ENCODE results near the gene WNT5A.
"Not testable (repeated sequence)": the region's sequence is repeated elsewhere in the genome, so short reads cannot be mapped to it uniquely, and the experiment has no call there.

Gene WNT5A

DNA sequence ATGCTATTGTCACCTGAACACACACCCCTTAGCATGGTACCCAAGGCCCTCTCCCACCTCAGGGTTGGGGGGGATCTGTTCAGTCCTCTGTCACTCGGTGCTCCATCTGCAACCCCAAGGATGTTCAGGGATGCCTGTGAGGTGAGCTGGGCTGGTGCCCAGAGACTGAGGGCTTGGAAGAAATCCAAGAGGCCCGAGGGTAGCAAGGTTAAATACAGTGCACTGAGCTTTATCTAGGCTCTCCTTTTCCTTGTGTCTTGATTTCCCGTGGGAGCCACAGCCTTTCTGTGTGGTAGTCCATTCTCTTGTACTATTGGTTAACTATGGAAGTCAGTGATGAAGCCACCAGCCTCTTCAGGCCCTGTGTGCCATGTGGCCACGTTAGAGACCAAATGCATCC is 18.7 kb upstream of the WNT5A start:
- DNase-seq (ENCODE audit: low spot score), result no peak

DNA sequence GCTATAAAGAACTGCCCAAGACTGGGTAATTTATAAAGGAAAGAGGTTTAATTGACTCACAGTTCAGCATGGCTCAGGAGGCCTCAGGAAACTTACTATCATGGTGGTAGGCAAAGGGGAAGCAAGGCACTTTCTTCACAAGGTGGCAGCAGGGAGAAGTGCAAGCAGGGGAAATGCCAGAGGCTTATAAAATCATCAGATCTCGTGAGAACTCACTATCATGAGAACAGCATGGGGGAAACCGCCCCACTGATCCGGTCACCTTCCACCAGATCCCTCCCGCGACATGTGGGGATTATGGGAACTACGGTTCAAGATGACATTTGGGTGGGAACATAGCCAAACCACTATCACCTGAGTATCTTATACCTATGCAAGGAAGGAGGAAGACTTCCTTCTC is 18.0 kb upstream of the WNT5A start:
- DNase-seq (ENCODE audit: low spot score), result not testable (repeated sequence)

DNA sequence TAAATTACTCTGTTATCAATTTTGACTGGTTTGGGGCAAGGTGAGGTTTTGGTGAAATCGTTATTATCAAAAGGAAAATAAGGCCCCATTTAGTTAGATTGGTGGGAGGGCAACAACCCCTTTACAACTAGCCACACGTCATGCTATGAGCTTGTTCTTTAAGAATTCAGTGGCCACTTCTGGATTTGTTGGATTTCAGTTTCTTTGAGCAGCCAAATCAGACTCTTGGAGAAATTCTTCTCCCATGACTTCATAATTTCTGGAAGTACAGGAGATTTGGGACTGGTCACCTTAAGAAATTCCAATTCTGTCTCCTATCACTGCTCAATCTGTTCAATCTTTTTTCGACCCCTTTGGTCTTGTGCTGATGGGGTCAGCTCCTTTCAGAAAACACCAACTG is 14.8 kb upstream of the WNT5A start:
- DNase-seq (ENCODE audit: low spot score), result peak; percentile 47

DNA sequence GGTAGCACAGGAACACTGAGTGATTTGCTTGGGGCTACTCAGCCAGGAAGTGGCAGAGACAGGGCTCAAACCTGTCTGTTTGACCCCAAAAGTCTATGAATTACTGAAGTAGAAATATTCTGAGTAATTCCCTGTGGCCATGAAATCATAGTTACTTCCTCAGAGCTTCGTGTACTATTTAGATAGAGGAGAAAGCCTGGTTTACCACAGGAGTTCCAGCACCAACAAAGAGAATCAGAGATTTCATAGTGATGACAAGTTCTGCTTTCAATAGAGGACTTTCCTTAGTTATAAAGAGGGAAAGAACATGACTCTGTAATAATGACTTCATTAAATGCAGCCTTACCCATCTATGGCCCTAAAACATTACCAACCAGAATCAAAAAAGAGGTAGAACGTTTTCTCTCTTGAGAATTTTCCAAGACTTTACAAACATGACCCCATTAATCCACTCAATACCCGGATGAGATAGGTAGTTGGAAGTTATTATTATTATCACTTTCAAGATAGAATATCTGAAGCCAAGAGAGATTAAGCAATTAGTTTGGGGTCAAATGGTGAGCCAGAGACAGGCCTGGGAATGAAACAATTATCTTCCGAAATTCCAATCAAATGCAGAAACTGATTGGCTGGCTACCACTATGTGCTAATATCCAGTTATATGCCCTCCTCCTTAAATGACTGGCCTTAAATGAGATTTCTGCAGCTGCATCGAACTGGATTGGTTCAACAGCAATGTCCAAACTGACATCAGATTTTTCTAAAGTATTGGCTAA is 13.6 kb upstream of the WNT5A start:
- DNase-seq (ENCODE audit: low spot score), result no peak

DNA sequence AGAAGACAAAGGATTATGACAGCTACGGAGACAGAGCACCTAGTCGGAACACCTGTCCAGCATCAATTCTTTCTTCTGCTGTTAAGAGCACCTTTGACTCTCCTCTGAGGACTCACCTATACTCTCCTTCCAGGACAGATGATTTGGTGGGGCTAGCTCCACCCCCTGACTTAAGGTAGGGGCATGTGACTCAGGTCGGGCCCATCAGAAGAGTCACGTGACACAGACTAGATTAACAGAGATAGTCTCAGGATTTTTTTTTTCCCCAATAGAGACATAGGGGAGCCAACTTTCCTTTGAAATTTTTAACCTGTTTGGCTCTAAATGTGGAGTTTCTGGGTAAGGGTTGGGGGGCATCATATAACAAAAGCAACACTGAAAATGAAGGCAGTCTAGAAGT is 11.4 kb upstream of the WNT5A start:
- DNase-seq (ENCODE audit: low spot score), result no peak

DNA sequence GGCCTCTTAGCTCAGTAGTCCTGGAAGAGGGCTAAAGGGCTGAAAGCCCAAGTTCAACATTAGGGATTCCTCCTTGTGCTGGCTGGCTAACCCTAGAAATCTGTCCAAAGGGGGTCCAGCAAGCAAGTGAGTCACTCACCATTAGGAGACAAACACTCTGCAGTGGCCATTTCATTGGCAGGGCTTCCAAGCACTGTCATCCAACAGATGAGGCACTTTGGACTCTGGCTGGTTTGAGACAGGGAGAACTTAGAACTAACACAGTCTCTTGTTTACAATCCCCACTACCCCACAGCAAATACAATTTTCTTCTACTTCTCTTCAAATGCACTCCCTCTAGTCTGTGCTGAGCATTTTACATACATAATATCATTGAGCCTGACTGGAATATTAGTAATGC is 10.1 kb upstream of the WNT5A start:
- DNase-seq (ENCODE audit: low spot score), result no peak

DNA sequence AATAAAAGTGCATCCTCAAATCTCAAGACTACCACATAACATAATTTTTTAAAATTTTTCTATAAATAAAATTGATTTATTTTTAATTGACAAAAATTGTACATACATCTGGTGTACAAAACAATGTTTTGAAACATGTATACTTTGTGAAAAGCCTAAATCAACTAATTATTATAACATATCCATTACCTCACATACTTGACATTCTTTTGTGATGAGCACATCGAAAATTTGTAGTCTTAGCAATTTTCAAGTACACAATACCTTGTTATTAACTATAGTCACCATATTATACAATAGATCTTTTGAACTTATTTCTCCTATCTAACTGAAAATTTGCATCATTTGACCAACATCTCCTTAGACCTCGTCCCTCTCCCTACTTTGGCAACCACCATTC is 7.9 kb upstream of the WNT5A start:
- DNase-seq (ENCODE audit: low spot score), result no peak

DNA sequence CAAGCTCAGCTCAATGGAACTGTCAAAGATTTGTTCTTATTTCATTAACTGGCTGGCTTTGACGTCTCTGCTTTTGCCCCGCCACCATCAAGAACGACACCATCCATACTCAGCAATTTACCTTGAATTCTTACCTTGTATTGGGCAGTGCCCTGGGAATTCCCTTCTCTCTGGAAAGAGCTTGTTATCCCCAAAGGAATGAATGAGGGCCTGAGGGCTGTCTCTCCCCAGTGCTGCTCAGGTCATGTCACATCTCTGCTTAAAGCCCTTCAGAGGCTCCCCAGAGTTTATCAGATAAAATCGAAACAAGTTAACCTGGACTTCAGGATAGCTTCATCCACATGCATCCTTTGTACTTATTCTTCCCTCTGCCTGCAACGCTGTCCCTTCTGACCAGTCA is 5.9 kb upstream of the WNT5A start:
- DNase-seq (ENCODE audit: low spot score), result no peak

DNA sequence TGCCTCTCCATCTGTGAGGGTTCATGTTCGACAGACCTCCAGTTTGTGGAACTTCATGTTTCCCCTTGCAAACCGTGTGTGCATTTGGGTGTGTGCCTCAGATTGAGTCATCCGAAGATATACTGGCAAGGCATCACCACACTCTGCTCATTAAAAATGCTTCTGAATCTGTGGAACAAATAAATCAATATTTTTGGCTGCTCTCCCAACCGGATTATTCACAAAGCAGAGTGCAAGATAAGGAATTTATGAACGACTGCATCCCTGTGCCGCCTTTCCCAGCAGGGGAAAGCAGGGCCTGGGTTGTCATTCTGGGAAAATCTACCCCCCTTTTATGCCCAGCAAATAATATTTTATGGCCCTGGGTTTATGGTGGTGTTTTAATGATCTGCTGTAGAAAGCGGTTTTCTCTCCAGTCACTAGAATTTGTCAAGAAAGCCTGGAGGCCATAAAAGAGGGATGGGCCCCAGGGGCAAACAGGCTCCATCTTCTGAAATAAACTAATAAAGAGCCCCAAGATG is 4.2 kb upstream of the WNT5A start:
- DNase-seq (ENCODE audit: low spot score), result peak; percentile 52

DNA sequence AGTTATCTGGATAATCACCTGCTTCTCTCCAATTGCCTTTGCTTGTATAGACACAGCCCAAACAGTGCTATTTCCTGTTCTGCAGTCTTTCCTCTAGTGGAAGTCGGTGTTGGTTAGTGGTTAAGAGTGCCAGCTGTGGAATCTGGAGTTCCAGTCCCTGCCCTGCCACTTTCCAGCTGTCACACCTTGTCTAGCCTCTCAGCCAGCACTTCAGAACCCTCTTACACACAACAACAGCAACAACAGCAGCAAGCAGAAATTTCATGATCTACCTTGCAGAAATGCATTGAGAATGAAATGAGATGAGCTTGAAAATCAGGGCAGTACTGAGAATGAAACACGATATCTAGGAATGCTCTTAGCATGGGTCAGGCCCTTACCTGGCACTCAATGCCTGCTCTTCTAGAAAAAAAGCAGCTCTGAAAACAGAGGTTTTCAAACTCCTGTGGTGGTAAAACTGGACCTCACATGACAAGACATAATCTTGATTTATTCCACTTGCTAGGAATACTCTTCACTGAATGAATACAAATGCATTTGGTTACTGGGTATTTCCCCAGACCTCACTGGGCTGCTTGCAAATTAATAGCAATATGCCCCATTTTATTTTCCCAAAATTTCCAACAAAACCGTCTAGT is 3.3 kb upstream of the WNT5A start:
- DNase-seq (ENCODE audit: low spot score), result no peak

DNA sequence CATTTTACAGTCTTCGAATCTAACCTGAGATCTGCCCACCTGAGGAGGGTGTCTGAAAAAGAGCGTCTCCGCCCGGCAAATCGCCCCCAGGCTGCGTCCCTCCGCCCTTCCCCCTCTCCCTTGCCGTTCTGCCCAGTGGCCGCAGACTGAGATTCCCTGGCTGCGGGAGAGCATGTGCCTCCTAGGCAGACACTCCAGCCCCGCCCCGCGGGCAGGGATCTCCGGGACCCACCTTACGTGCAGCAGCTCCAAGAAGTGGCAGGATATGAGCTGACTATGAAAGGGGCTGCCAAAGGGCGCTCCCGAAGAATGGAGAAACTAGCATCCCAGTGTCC is 2.7 kb upstream of the WNT5A start:
- DNase-seq (ENCODE audit: low spot score), result no peak

DNA sequence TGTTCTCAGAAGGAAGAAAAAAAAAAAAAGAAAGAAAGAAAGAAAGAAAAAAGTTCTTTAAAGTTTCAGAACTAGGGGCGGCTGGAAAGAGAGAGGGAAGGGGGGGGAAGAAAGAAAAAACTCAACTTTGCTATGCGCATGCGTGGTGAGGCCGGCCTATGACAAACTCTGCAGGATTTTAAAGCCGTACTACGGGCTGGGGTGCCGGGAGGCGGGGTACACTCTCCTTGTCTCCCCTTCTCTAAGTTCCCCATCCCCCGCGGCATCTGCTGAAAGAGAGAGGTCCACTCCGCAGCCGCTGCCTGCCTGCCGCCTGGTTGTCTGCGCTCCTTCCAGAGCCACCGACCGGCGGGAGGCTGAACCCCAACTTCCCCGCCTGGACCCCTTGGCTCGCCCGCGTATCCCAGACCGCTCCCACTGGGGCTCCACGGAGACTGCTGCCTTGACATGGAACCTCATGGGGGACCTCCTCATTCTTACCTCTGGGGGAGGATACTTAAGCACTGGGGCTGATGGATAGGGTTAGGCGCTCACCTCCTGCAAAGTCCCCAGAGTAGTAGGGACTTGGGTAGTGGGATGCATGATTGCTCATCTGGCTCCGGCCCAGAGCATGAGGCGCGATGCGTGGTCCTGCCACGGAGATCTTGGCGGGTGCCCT is 1.4 kb upstream of the WNT5A start:
- DNase-seq (ENCODE audit: low spot score), result peak; percentile 90

DNA sequence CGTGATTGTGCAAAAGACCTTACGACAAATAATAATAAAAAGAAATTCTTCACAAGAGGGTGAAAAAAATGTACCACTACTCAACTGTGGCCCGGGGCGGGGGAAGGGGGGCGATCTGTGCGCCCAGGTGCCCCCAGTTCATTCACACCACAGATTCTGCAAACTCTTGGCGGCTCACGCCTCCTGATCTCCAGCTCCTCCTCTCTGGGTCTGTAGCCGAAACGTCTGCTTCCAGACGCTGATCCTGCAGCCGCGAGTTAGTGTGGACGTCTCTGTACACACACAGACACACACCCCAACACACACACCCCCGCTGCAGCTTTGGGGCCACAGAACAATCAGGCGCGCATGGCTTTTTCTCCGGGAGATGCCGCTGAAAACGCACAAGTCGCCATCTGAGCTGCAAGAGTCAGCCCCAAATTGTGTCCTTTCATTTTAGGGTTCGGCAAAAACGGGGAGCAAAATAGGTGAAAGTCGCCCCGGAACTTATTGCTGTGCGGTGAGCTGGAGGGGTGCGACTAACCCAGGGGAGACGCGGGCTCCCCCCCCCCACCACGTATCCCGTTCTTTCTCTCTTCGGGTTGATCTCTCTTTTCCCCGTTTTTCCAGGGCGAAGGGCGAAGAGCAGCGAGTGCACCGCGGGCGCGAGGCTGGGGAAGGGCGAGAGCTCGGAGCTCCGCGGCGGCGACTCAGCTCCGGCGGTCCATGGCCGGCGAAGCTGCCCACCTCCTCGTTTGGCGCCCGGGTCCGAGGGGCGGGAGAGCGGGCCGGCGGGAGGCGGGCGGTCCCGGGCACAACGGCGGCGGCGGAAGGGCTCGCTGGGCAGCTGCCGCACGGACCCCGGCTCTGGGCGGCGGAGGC is 505 bp upstream of the WNT5A start:
- peak; percentile 54 for DNase-seq (ENCODE audit: low spot score)

DNA sequence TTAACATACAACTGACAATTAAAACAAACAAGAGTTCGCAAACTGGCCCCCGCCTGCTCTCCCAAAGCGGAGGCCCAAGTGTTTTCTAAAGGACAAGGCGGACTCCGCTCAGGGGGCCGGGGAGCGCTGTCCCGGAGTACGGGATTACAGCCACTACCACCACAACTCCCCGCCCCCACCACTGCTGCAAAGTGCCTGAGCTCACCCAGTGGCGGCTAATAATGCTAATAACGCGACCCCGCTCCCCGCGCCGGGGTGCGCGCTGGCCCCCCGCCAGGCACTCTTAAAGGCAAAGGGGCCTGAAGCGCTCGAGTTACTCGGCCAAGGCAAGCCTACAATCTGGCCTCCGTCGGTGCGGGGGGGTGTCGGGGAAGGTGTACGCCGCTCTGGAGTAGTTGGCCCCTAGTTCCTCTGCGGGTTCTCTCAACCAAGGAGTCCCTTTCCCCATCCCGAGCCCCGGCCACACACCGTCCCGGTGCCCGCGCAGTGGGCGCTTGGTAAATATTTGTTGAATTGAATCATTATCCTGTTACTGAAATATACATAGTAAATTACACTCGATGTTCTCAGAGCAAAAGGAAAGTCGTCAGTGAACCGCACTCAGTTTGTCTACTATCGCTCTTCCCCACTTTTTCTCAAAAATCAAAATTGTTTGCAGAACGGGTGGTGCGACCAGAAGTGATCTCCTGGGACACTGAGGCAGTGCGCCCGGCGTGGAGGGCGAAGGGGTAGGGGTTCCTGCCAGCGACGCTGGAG is 827 bp downstream of the WNT5A start:
- DNase-seq (ENCODE audit: low spot score), result peak; percentile 59

DNA sequence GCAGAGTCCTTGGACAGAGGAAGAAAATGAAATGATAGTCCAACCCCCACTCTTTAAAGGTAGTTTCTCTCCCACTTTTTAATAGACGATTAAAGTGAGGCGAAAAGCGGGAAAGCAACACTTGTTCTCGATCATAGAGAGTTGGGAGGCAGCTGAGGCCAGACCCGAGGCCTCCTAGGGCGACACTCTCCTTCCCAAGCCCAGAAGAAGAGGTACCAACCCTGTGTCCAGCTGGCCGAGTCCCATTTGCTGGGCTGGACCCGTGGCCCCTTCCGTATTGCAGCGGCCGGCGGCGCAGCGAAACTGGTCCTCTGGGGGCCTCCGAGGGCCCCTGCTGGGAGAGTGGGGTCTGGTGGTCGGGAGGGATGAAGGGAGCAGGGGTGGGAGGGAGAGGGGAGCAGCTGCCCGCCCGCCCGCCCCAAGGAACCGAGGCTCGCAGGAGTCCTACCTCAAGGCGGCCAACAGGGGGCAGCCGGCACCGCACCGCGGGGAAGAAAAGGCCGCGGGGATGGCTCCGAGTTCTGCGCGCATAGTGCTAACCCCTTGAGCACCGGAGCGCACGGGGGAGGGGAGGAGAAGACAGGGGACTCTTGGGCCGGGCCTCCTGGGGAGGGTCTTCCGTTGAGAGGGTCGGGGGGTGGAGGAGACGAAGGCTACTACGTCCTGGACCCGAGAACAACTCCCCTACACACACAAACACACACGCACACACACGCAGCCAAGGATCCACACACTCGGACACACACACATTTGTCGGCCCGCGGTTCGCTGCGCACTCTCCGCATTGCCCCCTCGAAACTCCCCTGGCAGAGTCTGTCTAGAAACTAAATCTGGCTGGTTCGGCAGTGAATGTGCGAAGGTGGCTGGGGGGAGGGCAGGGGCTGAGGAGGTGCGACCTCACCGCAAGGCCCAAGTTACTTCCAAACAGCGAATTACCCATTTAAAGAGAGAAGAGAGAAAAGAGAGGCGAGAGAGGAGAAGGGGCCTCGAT is 2.0 kb downstream of the WNT5A start:
- peak; percentile 83 for DNase-seq (ENCODE audit: low spot score)

DNA sequence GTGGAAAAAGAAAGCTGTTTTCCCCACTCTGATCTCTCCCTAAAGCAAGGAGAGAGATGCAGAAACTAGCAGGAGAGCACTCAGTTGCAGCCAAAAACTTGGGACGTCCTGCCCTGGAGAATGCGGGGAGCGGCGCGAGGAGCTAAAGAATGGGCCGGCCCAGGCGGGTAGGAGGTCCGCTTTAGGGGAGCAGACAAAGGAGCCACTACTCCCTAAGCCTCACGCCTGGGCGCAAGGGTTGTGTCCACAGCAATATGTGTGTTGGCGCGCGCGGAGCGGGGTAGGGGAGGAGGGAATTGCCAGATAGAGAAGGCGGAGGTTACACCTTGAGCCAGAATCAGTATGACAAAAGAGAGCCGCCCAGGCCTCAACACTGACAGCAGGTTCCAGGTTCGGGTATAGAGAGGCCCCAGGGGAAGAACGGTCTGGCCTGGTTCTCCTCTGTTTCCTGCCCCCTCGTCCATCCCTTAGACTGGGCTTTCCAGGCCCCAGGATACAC is 2.9 kb downstream of the WNT5A start:
- DNase-seq (ENCODE audit: low spot score), result no peak

DNA sequence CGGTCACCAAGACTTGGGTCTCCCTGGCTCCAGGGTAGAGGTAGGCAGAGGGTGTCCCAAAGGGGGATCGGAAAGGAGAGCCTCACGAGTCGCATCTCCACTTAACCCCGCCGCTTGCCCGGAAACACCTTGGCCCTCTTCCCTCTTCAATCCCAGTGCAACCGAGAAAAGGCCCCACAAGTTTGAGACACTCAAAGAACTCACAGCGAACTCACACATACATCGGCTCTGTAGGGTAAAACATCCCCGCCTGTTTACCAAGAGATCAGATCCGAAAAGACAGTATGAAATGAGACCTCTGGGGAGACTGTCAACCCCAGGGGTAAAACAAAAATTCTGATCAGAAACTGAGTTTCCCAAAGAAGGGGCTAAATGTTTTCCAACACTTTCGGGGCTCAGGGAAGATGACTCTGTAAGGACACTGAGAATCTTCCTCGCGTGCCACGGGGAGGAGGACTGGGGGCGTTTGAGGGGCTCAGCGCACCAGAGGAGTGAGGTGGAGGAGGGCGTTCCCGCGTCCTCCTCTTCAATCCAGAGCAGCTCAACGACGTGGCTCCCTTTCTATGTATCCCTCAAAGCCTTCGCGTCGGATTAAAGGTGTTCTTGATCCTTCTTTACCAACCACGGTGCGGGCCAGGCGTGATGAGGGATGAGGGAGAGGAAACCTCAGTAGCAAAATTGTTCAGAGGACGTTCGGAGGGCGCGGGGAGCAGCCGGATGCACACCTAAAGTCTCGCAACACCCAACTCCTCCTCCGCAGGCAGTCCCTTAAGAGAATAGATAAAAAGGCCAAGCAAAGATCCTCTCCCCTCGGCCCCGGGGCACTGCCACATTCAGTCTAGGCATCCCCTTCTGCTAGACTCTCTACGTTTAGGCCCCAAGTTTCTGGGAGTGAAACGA is 3.7 kb downstream of the WNT5A start:
- no peak for DNase-seq (ENCODE audit: low spot score)

DNA sequence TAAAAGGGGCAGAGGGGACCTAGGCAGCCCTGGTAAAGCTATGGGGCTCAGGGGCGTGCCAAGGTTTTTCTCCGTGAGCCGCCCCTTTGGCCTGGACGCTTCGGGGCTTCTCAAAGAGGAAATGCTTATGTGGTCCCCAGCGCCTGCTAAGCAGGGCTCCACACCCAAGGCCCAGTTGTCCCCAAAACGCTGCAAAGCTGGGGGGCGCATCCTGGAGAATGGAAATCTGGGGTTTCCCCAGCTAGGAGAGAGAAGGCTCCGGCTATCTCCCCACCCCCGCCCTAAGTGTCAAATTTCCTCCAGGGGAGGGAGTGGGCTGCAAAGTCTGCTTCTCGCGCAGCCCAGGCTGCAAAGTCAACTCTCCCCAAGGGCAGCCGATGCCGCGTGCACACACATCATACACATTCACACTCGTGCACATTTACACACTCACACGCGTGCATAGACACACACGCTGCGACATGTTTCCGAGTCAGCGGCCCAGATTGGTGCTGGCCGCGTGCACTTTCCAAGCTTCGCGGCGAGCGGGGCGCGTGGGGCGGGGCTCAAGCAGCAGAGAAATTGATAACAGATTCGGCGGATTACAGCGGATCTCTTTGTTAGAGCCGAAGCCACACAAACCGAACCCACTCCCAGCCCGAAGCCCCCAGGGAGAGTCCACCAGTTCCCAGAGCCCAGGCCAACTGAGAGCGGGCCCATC is 4.5 kb downstream of the WNT5A start:
- peak; percentile 43 for DNase-seq (ENCODE audit: low spot score)
